Hematopoietic multipotent progenitor cell treated with erythropoietin and hydrocortisone succinate and interleukin-3 and kit ligand, for 6 days (in vitro differentiated cells): ENCODE data around the gene NELL1.

Experiments used
- DNase-seq: peaks from one replicate; pipeline ENCODE4 v3.0.0-alpha.2; 2015

NELL1 gene

DNA sequence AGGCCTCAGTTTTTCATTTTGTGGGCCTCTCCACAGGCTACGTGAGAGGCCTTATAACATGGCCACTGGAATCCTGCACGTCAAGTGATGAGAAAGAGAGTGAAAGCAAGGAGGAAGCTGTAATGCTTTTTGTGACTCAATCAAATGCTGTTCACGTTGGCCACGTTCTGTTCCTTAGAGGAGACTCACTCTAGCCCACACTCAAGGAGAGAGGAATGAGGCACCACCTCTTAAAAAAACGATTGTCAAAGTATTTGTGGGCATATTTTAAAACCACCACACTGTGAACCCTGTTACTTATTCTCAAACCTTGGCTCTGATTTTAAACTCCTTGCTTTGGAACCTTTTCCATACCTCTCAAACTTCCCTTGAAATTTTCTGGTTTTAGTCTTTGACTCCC lies 705.0 kb downstream of the NELL1 start:
- no peak for DNase-seq

DNA sequence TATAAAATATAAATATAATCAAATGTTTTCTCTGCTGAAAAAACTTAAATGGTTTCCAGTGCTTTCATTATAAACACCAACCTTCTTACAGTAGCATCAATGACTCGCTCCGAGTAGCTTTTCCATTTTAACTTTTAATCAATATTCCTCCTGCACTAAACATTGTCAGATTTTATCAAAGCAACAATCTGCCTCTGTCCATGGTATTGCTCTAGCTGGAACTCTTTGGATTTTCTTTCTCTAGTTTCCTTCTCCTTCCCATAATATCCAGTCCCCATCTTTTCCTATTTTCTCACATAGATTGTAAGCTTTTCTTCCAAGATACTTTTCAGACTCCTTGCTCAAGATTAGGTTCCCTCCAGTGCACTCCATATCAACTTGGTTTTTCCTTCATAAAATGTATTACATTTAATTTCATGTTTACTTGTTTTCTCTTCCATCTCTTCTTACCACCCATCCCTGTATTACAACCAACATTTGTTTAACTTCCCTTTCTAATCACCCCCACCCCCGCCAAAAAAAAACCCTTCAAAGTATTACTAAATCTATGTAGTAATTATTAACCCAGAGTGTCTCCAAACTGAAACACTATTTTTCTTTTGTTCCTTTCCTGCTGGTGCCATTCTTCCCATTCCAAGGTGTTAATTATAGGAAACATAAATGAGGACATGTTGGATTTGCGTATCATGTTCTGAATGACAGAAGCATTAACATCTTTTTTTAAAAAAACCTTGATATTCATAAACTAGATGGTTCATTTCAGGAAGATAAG lies 716.5 kb downstream of the NELL1 start:
- DNase-seq: no peak

DNA sequence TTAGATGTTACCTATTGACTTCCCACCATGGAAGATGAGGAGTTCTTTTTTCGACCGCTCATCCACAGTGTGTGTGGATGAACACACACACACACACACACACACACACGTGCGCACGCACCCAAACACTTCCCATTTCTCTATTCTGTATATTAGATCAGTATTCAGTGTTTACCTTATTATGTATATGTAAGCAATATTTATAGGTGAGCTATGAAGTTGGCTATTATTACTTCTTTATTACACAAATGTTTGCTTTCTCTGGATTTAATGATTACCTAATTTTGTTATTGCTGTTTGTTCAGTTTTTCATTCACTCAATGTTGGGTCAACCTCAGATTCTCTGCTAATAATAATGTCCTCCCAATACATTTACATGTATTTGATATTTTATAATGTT lies 721.0 kb downstream of the NELL1 start:
- DNase-seq: no peak

DNA sequence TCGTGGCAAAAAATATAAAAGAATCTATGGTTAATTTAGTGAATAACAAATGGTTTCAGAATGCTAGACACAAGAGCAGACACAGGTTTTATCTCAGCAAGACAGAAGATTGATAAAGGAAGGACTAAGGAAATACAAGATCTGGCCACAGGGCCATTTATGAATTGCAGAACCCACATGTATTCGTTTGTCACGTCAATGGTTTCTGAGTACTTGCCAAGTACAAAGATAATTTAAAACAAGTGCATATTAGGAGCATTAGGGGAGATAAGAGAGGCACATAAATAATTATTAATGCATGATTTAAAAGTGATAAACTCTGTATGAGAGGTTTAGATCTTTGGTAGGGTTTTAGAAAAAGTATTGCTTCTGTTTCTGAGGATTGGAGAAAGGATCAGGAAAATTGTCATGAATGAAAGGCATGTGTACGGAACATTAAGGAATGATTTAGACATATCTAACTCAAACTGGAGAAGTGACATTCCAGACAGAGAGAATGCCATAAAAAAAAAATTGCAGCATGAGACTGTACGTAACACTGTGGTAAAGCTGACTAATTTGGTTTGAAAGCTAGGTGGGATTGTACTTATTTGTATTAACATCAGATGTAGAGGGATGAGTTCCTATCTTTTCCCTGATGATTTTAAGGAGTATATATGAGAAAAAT lies 727.1 kb downstream of the NELL1 start:
- DNase-seq: peak; percentile 75

DNA sequence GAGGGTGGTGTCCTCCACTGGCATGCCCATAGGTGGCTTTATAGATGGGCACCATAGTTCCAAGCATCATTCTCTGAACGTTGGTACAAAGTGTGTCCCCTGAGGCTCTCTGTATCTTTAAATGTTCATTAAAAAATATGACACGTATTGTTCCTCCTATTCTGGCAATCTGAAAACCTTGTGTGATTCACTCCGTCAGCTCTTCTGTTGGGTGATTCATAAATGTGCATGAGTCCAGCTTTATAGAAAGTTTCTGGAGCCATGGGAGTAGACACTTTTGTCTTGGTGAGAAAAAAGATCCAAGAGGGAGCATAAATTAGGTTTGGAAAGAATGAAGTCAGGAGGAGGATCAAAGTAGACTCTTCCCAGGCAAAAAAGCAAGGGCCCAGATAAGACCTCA lies 728.8 kb downstream of the NELL1 start:
- no peak for DNase-seq

DNA sequence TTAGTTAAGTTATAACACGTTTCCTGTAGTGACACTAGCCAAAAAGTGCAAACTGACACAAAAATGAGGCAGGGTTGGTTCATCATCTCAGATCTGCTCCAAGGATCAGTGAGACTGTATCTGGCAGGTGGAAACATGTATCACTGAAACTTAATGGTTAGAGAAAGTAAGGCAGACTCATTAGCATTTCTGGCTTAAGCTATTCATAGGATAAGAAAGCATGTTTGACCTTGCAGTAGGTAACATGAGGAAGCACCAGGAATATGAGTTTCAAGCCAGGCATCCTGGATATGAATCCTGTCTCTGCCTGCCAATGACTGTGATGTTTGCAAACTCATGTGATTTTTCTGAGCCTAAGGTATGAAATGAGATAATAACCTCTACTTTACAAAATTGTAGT lies 732.1 kb downstream of the NELL1 start:
- DNase-seq: no peak

DNA sequence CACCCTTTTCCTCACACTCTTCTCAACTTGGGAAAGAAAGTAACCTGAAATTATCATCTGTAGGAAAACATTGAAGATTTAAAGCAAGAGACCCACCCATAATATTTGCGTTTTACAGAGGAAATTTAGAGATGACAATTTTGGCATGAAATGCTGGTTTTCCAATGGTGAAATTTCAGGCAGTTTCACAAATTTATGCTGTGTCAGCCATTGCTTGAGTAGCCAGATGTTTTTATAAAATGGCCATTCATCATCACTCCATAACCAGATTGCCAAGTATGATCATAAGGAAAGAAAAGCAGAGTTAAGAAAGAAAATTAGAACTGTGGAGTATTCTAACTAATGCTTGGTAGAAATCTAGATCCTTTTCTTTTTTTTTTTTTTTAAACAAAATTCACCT lies 732.9 kb downstream of the NELL1 start:
- DNase-seq: no peak

DNA sequence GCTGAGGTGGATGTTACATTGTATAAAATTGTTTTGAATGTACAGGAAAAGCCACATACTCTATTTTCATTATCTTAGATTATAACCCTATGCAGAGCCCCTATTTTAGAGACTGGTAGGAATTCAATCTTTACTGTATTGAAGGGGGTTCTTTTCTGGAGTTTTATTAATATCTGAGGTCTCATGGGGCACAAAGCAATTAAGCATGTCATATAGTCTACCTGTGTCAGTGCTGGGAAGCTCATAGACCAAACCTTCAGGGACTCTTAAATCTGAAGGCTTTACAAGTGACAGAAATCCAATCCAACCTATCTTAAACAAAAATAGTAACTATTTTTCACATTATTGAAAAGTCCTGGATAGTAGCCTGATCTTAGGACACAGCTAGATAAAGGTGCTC lies 733.7 kb downstream of the NELL1 start:
- no peak for DNase-seq

DNA sequence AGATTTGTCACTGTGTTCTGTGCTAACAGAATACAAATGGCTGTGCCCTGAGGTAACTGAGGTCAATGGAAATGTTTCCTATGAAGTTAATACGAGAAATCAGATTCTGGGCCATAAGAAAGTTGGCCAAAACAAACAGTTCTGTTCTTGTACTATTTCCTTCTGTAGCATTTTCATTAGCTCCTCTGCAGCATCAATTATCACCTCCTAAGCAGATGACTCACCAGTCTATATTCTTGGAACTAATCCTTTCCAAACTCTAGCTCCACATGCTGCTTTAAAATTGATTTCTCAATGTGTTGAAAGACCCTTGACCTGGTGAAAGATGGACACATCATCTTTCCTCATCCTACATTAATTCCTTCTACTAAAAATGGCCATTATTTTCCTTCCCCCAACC lies 736.0 kb downstream of the NELL1 start:
- no peak for DNase-seq

DNA sequence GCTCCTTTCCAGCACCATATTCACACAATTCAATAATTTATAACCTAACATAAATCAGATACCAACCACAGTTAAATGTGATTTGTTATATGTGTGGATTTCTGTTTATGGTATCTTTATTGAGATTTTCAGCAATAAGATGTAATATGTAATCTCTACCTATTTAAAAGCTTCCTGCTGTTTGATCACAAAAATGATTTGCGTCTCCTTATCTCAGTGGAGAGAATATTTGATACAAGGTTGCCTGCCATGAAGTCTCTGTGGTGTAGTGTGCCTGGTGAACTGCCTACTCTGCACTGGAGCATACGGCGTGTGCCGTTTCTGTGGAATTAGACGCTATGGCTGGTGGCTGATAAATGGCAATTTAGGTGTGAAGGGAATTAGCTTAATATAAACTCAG lies 741.1 kb downstream of the NELL1 start:
- no peak for DNase-seq

DNA sequence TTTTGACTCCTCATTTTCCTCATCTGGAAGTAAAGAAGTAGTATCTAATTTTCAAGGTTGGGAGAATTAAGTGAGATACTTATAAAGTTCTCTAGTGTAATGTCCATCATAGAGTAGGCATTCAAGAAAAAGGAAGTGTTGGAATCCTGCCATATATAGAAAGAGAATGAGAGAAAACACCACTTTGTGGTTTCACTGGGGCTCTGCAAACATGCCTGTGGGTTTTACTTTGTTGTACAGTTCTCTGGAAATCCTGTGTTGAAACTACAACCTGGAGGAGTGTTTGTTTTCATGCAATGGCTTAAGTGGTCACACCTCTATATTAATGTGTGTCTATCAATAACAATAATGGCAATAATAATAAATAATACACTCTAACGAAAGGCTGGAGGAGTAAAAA lies 741.7 kb downstream of the NELL1 start:
- peak; percentile 71 for DNase-seq

DNA sequence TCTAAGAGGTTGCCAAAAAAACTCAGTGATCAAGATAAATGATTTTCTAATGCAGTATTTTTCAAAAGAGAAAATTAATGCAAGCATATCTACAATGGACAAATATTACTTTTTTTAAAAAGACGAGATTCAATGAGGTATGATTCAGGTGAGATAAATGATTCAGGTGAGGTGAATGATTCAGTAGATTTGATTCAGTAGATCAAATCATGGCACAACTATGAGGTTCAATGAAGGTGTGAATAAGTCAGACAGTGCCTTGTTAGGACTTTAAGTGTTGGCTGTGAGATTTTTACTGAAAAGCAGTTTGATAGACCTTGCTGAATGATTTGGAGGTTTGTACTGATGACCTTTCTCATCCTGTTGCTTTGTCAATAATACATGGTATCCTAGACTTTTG lies 742.2 kb downstream of the NELL1 start:
- no peak for DNase-seq

DNA sequence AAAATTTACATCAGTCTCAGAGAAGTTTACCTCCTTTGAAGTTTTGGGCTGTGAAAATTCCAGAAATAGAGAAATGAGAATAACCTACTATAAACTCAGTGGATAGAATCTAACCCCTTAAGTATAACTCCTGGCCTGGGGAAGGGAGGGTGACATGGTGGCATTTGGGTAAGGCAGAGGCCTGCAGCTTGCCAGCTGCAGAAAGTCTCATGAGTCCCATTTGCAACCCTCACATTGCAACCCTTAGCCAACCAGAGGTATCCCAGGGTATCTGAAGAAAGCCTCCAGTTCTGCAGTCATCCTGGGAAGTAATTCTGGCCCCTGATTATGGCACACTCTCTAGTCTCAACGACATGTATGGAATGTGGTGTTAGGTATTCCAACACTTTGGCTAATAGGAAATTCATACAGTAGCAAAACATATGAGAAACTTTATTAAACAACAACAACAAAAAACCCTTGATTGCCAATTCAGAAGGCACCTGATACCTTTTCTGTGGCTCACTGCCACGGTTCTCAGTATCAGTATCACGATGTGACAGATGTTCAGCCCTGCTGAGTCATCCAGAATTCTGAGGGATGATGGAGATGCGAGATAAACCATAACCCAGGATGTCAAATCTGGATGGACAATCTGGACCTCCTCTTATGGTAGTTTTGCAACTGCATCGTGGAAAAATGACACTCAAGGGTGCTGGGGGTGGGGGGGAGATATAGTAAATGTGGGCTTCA lies 743.4 kb downstream of the NELL1 start:
- DNase-seq: no peak

DNA sequence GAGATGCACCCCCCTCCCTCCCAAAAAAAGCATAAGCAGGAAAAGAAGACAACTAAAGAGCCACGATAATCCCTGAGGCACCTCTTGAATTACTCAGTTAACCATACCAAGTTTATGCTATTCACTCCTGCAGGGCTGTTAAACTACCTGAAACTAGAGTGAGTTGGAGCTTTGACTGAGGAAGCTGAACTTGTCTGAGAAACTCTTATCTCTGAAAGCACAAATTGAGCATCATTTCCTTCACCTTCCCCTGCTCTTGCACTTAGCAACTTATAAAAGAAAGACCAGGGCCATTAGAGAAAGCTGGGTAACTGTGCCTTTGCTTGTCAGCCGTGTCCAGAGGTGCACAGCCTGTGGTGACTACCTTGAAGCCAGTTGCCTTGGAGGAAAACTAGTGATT lies 745.6 kb downstream of the NELL1 start:
- DNase-seq: peak; percentile 9

DNA sequence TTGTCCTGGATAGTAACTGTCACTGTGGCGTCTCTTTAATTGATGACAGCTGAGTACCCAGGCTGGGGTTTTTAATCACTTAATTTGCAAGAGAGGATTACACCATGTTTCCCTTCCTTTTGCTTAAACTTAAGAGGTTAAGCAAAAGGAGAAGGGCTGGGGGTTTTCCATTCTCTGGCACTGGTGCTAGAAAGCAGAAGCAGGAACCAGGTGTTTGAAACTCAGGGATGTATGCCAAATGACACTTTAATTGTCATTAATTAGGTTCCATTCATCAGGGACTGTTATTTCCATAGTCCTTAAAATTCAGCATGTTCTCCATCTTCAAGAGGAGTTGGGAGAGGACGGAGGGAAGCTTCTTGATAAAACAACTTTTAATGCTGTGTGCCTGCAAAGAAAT lies 746.2 kb downstream of the NELL1 start:
- peak; percentile 22 for DNase-seq

DNA sequence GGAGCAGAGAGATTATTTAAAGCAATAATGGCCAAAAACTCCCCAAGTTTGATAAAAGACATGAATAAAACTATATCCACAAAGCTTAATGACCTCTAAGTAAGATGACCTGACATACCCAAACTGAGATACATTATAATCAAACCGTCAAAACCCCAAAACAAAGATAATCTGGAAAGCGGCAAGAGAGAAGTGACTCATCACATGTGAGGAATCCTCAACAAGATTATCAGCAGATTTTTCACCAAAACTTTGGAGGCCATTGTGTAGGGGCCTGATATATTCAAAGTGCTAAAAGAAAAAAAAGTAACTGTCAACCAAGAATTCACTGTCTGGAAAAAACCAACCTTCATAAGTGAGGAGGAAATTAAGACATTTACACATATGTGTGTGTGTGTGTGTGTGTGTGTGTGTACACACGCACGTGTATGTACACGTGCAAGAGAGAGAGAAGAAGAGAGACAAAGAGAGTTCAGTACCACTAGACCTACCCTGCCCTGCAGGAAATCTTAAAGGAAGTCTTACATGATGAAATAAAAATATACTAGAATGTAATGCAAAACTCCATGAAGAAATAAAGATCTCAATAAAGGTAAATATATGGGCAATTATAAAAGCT lies 752.4 kb downstream of the NELL1 start:
- DNase-seq: peak; percentile 56

DNA sequence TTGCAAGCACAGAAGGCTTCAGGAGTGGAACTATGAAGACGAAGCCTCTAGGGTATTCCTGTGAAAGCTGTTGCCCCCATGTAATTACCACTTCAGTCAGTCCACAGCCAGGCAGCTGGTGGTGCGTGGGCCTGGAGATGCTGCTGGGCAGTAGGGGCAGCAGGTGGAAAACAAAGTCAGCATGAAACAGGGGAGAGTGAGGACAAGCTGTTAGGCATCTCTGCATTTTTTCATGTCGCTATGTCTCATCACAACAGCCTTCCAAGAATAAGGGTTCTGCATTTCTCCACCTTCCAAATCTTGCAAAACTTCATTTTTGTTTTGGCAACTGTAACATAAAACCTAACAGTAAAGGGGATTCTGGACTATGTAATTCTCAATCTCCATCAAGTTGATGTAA lies 757.5 kb downstream of the NELL1 start:
- no peak for DNase-seq

DNA sequence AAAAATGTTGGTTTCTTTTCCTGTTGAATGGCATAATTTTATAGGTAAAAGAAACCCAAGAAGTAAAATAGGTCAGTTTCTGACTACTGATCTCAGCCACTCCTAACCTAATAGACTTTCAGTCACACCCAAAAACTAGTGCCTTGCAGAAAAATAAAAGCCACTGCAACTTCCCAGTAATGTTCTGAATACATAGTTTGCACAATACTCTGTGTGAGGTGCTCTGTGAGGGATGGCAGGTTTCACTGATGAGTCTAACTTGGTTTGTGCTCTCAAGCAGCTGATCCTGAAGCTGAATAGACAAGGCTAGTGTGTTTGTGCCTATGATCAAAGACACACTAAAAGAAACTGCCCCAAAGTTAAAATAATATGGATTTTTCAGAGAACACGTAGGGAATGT lies 758.3 kb downstream of the NELL1 start:
- DNase-seq: no peak

DNA sequence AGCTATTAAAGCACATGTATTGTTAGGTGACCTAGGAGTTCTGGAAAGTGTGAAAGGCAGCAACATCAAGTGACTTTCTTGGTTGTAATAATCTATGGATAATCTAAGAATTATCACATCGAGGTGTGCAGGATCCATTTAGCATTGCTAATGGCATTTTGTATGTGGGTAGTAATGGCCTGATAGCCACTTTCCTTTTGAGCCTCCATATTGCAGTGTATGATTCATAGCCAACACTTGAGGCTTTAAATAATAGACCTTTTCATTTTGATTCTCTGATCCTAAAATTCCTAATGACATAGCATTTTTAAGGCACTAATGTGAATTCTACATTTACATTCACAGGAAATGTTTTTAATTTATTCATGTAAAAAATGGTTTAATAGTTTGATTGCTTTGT lies 759.4 kb downstream of the NELL1 start:
- DNase-seq: no peak

DNA sequence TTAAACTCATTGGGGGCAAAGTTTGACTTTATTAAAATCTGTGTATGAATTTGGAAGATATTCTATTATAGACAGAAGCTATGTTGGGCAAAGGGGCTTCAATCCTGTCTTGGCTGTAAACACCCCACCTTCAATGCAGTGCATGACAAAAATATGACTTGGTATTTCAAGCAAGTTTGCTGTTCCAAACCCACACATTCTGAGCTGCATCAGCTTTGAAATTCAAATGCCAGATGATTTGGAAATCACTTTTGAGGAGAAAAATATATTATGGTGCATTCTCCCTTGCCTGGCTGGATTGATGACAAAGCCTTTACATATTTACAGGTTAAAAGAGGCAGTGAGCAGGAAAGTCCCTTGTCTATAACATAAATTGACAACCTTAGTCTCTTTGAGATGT lies 760.0 kb downstream of the NELL1 start:
- DNase-seq: no peak

DNA sequence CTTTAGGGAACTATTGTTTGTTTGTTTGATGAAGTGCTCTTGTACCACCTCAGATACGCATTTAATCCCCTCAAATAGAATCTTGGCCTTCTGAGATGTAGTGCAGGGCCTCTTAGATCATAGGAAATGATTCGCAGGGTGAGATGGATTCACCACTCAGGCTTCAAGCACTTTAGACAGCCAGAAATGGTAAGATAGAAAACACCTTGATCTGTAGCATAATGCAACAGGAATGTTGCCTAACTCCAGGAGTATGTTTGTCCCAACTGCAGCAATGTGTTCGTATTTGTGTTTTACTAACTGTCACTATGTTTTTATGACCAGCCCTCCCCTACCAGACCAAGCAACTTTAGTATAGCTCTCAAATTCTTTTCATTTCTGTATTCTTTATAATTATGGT lies 761.2 kb downstream of the NELL1 start:
- DNase-seq: no peak

DNA sequence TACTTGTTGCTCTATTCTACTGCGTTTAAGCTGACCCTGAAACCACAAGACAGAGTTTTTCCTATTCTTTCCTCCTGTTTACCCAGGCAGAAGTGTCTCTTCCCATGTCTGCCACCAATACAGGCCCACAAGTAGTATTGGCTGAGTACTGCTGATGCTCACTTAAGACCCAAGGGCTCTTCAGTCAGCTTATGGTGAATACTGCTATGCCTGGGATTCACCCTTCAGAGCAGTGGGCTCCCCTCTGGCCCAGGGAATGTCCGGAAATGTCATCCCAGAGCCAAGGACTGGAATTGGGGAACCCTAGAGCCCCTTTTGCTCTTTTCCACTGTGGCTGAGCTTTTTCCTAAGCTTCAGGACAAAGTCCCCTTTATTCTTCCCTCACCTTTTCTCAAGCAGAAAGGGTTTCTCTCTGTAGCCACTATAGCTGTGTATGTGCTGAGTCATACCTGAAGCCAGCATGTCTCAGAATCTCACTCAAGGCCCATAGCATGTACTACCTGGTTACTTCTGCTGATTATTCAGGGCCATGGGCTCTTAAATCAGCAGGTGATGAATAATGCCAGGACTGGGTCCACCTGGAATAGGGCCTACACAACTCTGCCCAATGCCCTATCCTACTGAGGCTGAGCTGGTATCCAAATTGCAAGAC lies 777.7 kb downstream of the NELL1 start:
- no peak for DNase-seq

DNA sequence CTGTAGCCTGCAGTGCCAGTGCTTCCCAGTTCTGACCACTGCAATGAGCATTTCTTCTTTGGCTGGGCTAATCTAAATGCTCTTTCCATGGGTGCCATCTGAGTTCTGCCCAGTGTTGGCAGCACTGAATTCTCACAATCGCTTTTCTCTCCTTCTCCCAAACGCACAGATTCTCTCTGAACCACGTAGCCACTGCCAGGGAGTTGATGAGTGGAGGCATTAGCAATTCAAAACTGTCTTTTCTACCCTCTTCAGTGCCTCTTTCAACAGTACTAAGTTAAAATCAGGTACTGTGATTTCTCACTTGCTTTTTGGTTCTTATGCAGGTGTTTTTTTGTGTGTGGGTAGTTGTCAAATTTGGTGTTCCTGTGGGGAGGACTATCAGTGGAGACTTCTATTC lies 778.5 kb downstream of the NELL1 start:
- DNase-seq: no peak
